HT1080 (cell line): ENCODE measurements around the gene FOCAD. TPM values are rescaled to one million over a fixed set of nuclear protein-coding genes. Genes with fewer than 3 reads are reported as not detected.

ENCODE experiments used
- small RNA-seq: library from RNA; depleted of rRNA; stranded (forward); fragments of <200 nt; gene quantifications from one replicate; pipeline ENCODE3, GENCODE V24; 2014
- total RNA-seq: library from RNA; depleted of rRNA; stranded (reverse); fragments of >200 nt; shearing (Covaris generic); gene quantifications from 2 replicates; pipeline ENCODE4 v1.2.3, GENCODE V29; 2014; rRNA removed

FOCAD gene
- total RNA-seq, 1 experiment from 2014 or later: 40.8 TPM

Small RNAs within 50 kb of the gene (small RNA-seq; reads per million reads assigned to genes)
- not detected for gene MIR491
- 0.66 reads per million, percentile 63 among the genes with 10 or more reads in this experiment for gene SNORA30B

Other genes with a start within 250 kb of the FOCAD start
- gene MLLT3, start 61.8 kb upstream of the FOCAD start, total RNA-seq: 20.0 and 23.1 TPM in 2 replicates